Measurements from ENCODE around the gene BTBD1. TPM values are rescaled to one million over a fixed set of nuclear protein-coding genes. Genes with fewer than 3 reads are reported as not detected.

Gene BTBD1
- polyA plus RNA-seq, 4 donors = 64.3 to 81.0 (median 79.8) TPM

Other genes with a start within 250 kb of the BTBD1 start
- 10 to 100 TPM; 25.9 to 28.3 (median 27.7) TPM for gene HOMER2, start 114.5 kb downstream of the BTBD1 start, polyA plus RNA-seq (ENCODE audit: insufficient read length in 4 of 4)
- gene RAMAC, start 81.0 kb downstream of the BTBD1 start, polyA plus RNA-seq (ENCODE audit: insufficient read length in 4 of 4) = 10 to 100 TPM; 42.7 to 49.9 (median 46.6) TPM
- 10 to 100 TPM; 25.2 to 35.7 (median 29.0) TPM for gene C15orf40, start 55.6 kb downstream of the BTBD1 start, polyA plus RNA-seq (ENCODE audit: insufficient read length in 4 of 4)
- 1 to 10 TPM; 1.6 to 2.5 (median 1.8) TPM for gene TM6SF1, start 40.4 kb upstream of the BTBD1 start, polyA plus RNA-seq (ENCODE audit: insufficient read length in 4 of 4)
- gene HDGFL3, start 140.6 kb upstream of the BTBD1 start, polyA plus RNA-seq (ENCODE audit: insufficient read length in 4 of 4) = 10 to 100 TPM; 87.9 to 93.6 (median 90.8) TPM
- gene BNC1, start 217.4 kb upstream of the BTBD1 start, polyA plus RNA-seq (ENCODE audit: insufficient read length in 4 of 4) = under 1 TPM; 0.21 to 0.29 (median 0.22) TPM

Measured in right renal pelvis (tissue), 4 donors.